ENCODE measurements around the gene C1orf35.

GRCh38 chr1:228085287-228085951, 17.7 kb downstream of the C1orf35 start:
- TF ChIP-seq CTCF (conservative IDR thresholded peaks at IDR 0.05; ENCODE audit: low read depth, low read length) (no peak), EZH2 (IDR thresholded peaks at IDR 0.05; ENCODE audit: low read length, unreplicated experiment) (no peak), EZH2phosphoT487 (IDR thresholded peaks at IDR 0.05; ENCODE audit: borderline replicate concordance, low read length) (no peak)

All from PC-3 (cell line).